ENCODE measurements around the gene TSTD1.
A peak's percentile ranks its signal among the peaks of the same experiment; 100 is the strongest.

DNA sequence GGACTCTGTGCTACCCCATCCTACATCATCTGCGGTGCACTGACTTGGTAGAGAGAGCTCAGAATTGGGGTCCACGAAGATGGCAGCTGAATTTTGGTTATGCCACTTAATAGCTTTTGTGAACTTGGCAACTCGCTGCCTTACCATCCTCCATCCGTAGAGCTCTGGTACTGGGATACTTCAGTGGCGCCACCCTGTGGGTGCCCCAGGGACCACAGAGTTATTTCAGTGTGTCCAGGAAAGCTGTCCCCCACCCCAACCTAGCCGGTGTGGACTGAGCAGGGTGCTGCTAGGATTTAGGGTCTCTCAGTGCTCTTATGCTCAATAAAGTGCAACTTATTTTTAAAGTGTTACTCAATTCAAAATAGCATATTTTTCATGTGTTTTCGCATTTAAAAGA is 16.0 kb upstream of the TSTD1 start:
- no peak for TF ChIP-seq POLR2AphosphoS5 (IDR thresholded peaks at IDR 0.05; ENCODE audit: low read depth, low read length)
- TF ChIP-seq, protein P1, sequence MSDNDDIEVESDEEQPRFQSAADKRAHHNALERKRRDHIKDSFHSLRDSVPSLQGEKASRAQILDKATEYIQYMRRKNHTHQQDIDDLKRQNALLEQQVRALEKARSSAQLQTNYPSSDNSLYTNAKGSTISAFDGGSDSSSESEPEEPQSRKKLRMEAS (IDR thresholded peaks at IDR 0.05): no peak
- 0 out of 2 replicates have a peak, but pooled peaks have one; percentile 13 for TF ChIP-seq RAD21 (IDR thresholded peaks at IDR 0.05; ENCODE audit: low read depth)
- TF ChIP-seq EGR1 (IDR thresholded peaks at IDR 0.05; ENCODE audit: low read depth): no peak
- TF ChIP-seq EZH2 (IDR thresholded peaks at IDR 0.05): no peak
- TF ChIP-seq, protein P2, sequence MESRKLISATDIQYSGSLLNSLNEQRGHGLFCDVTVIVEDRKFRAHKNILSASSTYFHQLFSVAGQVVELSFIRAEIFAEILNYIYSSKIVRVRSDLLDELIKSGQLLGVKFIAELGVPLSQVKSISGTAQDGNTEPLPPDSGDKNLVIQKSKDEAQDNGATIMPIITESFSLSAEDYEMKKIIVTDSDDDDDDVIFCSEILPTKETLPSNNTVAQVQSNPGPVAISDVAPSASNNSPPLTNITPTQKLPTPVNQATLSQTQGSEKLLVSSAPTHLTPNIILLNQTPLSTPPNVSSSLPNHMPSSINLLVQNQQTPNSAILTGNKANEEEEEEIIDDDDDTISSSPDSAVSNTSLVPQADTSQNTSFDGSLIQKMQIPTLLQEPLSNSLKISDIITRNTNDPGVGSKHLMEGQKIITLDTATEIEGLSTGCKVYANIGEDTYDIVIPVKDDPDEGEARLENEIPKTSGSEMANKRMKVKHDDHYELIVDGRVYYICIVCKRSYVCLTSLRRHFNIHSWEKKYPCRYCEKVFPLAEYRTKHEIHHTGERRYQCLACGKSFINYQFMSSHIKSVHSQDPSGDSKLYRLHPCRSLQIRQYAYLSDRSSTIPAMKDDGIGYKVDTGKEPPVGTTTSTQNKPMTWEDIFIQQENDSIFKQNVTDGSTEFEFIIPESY (IDR thresholded peaks at IDR 0.05; ENCODE audit: extremely low read depth, insufficient replicate concordance, low read length): no peak
- TF ChIP-seq, protein P3, sequence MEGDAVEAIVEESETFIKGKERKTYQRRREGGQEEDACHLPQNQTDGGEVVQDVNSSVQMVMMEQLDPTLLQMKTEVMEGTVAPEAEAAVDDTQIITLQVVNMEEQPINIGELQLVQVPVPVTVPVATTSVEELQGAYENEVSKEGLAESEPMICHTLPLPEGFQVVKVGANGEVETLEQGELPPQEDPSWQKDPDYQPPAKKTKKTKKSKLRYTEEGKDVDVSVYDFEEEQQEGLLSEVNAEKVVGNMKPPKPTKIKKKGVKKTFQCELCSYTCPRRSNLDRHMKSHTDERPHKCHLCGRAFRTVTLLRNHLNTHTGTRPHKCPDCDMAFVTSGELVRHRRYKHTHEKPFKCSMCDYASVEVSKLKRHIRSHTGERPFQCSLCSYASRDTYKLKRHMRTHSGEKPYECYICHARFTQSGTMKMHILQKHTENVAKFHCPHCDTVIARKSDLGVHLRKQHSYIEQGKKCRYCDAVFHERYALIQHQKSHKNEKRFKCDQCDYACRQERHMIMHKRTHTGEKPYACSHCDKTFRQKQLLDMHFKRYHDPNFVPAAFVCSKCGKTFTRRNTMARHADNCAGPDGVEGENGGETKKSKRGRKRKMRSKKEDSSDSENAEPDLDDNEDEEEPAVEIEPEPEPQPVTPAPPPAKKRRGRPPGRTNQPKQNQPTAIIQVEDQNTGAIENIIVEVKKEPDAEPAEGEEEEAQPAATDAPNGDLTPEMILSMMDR (IDR thresholded peaks at IDR 0.05 in 2 of 3, conservative IDR thresholded peaks at IDR 0.05 in 1 of 3; ENCODE audit: borderline replicate concordance in 1 of 3, insufficient read depth in 1 of 3, low read depth in 2 of 3, low read length in 2 of 3): peak in 2 of 3 experiments; percentile 34 to 44; a peak in 3 of 6 replicates
